ENCODE data around the gene ZNF605. TPM values are rescaled to one million over a fixed set of nuclear protein-coding genes. Genes with fewer than 3 reads are reported as not detected.
"Not testable (repeated sequence)": the region's sequence is repeated elsewhere in the genome, so short reads cannot be mapped to it uniquely, and the experiment has no call there.

The ZNF605 gene
- total RNA-seq, 4 donors from 2014 or later, result 4.9 to 7.7 (median 5.6) TPM

DNA sequence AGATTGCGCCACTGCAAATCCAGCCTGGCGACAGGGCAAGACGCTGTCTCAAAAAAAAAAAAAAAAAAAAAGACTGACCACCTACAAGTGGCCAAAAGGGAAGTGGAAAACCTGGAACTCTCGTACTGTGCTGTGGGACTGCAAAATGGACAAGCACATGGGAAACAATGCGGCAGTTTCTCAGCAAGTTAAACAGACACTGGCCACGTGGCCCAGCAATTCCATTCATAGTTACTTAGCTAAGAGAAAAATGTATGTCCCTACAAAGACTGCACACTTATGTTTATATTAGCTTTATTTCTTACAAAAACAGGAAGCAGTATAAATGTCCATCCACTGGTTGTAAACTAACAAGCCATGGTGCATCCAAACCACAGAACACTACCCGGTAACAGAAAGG is 74.3 kb downstream of the ZNF605 start:
- no peak for DNase-seq (ENCODE audit: low spot score in 2 of 2)

DNA sequence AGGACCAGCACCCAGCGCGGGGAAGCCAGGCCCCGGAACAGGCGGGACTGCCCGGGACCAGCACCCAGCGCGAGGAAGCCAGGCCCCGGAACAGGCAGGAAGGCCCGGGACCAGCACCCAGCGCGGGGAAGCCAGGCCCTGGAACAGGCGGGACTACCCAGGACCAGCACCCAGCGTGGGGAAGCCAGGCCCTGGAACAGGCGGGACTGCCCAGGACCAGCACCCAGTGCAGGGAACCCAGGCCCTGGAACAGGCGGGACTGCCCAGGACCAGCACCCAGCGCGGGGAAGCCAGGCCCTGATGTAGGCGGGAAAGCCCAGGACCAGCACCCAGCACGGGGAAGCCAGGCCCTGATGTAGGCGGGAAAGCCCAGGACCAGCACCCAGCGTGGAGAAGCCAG is 81.5 kb downstream of the ZNF605 start:
- H3K4me3 ChIP-seq (ENCODE audit: low read depth, poor library complexity, severe bottlenecking); intact Hi-C loops (cut with DNase I; ENCODE audit: low total_unique reads); DNase-seq (ENCODE audit: low spot score in 2 of 2): not testable (repeated sequence)
- 87 to 95% methylated on average over 12 to 14 of the region's 21 CpGs for WGBS, 2 donors

More for the DNA sequence above, 74.3 kb downstream of the ZNF605 start:
- intact Hi-C loops (cut with DNase I; ENCODE audit: low total_unique reads), result loop anchor here (10.0 kb wide), 1 partner anchor 57 kb away; the partner anchor contains the start of gene GOLGA3
- no peak overlapping the region for H3K4me3 ChIP-seq (ENCODE audit: low read depth, poor library complexity, severe bottlenecking)
- TF ChIP-seq, protein P1, sequence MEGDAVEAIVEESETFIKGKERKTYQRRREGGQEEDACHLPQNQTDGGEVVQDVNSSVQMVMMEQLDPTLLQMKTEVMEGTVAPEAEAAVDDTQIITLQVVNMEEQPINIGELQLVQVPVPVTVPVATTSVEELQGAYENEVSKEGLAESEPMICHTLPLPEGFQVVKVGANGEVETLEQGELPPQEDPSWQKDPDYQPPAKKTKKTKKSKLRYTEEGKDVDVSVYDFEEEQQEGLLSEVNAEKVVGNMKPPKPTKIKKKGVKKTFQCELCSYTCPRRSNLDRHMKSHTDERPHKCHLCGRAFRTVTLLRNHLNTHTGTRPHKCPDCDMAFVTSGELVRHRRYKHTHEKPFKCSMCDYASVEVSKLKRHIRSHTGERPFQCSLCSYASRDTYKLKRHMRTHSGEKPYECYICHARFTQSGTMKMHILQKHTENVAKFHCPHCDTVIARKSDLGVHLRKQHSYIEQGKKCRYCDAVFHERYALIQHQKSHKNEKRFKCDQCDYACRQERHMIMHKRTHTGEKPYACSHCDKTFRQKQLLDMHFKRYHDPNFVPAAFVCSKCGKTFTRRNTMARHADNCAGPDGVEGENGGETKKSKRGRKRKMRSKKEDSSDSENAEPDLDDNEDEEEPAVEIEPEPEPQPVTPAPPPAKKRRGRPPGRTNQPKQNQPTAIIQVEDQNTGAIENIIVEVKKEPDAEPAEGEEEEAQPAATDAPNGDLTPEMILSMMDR (IDR thresholded peaks at IDR 0.05), result no peak
- no peak for TF ChIP-seq POLR2A (IDR thresholded peaks at IDR 0.05)
- 87 to 91% methylated on average over 7 of the region's 7 CpGs for WGBS, 2 donors

DNA sequence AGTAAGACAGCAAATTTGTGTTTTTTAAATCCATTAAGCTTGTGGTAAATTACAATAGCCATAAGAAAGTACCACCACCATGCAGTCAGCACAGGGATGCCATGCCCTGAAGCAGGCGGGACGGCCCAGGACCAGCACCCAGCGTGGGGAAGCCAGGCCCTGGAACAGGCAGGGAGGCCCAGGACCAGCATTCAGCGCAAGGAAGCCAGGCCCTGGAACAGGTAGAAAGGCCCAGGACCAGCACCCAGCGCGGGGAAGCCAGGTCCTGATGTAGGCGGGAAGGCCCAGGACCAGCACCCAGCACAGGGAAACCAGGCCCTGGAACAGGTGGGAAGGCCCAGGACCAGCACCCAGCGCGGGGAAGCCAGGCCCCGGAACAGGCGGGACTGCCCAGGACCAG is 81.9 kb downstream of the ZNF605 start:
- intact Hi-C loops (cut with DNase I; ENCODE audit: low total_unique reads), result no loop called here
- no peak for DNase-seq (ENCODE audit: low spot score in 2 of 2)
- TF ChIP-seq, protein P1 (IDR thresholded peaks at IDR 0.05), result no peak
- TF ChIP-seq POLR2A (IDR thresholded peaks at IDR 0.05), result no peak
- 88 to 97% methylated on average over 11 of the region's 11 CpGs for WGBS, 2 donors
- no peak overlapping the region for H3K4me3 ChIP-seq (ENCODE audit: low read depth, poor library complexity, severe bottlenecking)

DNA sequence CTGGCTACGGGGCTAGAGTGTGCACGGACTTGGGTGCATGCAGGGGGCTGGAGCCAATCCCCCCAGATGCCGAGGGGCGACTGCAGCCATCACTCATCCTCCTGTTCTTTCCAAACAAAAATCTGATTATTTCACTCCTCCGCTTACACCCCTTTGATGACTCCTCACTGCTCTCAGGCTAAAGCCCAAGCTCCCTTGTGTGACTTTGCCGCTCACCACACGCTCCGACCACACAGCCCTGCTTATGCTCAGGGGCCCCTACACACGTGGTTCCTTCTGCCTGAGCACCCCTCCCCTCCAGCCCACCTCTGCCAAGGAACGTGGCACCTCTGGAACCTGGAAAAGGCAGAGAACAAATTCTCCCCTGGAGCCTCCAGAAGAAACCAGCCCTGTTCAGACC is 82.4 kb downstream of the ZNF605 start:
- TF ChIP-seq, protein P1 (IDR thresholded peaks at IDR 0.05), result no peak
- no peak for TF ChIP-seq POLR2A (IDR thresholded peaks at IDR 0.05)
- WGBS, 2 donors, result 94 to 97% methylated on average over 10 of the region's 10 CpGs
- DNase-seq (ENCODE audit: low spot score in 2 of 2), result no peak
- no peak overlapping the region for H3K4me3 ChIP-seq (ENCODE audit: low read depth, poor library complexity, severe bottlenecking)
- intact Hi-C loops (cut with DNase I; ENCODE audit: low total_unique reads), result no loop called here

DNA sequence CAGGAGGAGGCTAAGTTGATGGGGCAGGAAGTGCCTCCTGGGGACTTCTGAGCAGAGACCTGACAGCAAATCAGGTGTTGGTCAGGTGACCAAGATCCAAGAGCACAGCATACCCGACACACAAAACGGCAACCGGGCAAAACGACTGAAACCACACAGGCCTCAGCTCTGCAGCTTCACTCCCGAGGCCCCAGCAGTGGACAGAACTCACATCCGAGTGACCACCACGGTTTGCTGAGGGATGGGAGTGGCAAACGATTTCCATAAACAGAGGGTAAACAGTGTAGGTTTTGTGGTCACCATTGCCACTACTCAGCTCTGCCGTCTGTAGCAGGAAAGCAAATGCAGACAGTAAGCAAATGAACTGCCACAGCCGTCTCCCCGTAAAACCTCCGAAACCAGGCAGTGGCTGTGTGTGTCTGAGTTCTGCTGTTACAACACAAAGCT is 83.1 kb downstream of the ZNF605 start:
- intact Hi-C loops (cut with DNase I; ENCODE audit: low total_unique reads), result no loop called here
- 84 to 85% methylated on average over 12 of the region's 12 CpGs for WGBS, 2 donors

DNA sequence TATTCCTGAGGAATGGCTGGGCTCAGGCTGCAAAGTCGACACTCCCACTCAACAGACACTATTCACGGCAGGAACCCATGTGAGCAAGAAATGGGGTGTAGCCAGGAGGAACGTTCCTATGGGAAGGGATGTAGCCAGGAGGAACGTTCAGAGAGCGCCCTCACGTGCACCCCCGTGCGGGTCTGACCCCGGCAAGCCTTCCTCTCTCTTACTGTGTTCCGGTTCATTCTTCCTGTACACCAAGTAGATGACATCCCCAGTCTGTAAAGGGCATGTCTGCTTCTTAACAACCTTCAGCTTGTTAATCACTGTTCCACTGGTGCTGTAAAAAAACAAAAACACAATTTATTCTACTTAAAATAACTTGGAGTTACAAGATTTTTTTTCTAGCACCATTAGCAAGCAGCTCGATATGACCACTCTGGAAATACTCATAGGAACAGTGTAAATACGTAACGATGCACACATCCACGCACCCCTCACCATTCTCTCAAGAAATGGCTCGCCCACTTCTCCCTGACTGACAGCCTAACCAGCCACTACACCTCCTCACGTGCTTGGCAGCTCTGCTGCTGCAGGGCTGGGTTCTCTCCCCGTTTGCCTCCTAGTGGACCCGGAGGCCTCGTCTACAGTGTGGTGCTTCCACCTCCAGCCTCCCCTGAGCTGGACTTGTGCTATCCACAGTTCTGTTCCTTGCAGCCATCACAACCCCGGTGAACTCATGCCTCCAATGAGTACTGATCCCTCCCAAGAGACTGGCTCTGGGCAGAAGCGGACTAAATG is 83.8 kb downstream of the ZNF605 start:
- 93 to 95% methylated on average over 21 of the region's 21 CpGs for WGBS, 2 donors
- DNase-seq (ENCODE audit: low spot score in 2 of 2), result no peak
- TF ChIP-seq, protein P1 (IDR thresholded peaks at IDR 0.05), result no peak
- no peak for TF ChIP-seq POLR2A (IDR thresholded peaks at IDR 0.05)
- intact Hi-C loops (cut with DNase I; ENCODE audit: low total_unique reads), result no loop called here
- H3K4me3 ChIP-seq (ENCODE audit: low read depth, poor library complexity, severe bottlenecking), result no peak overlapping the region

More for the DNA sequence above, 83.1 kb downstream of the ZNF605 start:
- TF ChIP-seq POLR2A (IDR thresholded peaks at IDR 0.05), result no peak
- TF ChIP-seq, protein P1 (IDR thresholded peaks at IDR 0.05), result no peak
- H3K4me3 ChIP-seq (ENCODE audit: low read depth, poor library complexity, severe bottlenecking), result no peak overlapping the region
- no peak for DNase-seq (ENCODE audit: low spot score in 2 of 2)
